ENCODE results near the gene DMXL1.

DNA sequence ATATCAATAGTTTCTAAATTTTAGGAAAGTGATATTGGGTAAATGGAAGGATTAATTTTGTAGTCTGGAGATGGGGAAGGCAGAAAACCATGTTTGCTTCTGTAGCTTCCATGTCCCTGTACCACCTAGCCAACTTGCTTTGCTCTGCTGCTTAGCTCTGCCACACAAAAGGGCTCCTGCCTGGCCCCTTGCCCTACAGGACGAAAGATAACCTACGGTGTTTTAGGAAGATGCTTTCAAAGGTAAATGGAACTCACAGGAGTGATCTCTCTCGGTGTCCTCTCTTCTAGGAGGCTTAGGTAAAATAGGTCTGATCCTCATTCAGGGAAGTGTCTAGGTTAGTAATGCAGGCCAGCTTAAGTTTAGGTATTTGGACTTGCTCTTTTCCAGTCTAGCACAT lies 37.8 kb upstream of the DMXL1 start:
- TF ChIP-seq, protein P1, sequence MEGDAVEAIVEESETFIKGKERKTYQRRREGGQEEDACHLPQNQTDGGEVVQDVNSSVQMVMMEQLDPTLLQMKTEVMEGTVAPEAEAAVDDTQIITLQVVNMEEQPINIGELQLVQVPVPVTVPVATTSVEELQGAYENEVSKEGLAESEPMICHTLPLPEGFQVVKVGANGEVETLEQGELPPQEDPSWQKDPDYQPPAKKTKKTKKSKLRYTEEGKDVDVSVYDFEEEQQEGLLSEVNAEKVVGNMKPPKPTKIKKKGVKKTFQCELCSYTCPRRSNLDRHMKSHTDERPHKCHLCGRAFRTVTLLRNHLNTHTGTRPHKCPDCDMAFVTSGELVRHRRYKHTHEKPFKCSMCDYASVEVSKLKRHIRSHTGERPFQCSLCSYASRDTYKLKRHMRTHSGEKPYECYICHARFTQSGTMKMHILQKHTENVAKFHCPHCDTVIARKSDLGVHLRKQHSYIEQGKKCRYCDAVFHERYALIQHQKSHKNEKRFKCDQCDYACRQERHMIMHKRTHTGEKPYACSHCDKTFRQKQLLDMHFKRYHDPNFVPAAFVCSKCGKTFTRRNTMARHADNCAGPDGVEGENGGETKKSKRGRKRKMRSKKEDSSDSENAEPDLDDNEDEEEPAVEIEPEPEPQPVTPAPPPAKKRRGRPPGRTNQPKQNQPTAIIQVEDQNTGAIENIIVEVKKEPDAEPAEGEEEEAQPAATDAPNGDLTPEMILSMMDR (IDR thresholded peaks at IDR 0.05; ENCODE audit: low read depth, low read length, missing input control): no peak
- TF ChIP-seq MAX (IDR thresholded peaks at IDR 0.05) (no peak), YY1 (IDR thresholded peaks at IDR 0.05) (no peak), RXRA (IDR thresholded peaks at IDR 0.05) (no peak), GABPA (IDR thresholded peaks at IDR 0.05 in 1 of 2, conservative IDR thresholded peaks at IDR 0.05 in 1 of 2) (no peak), JUND (IDR thresholded peaks at IDR 0.05) (no peak), RAD21 (IDR thresholded peaks at IDR 0.05) (no peak), NR2F2 (IDR thresholded peaks at IDR 0.05) (no peak), SP1 (IDR thresholded peaks at IDR 0.05) (no peak), FOXA1 (IDR thresholded peaks at IDR 0.05) (no peak), EGR1 (IDR thresholded peaks at IDR 0.05; ENCODE audit: low read depth in 2 of 2) (no peak)
- TF ChIP-seq, protein P2, sequence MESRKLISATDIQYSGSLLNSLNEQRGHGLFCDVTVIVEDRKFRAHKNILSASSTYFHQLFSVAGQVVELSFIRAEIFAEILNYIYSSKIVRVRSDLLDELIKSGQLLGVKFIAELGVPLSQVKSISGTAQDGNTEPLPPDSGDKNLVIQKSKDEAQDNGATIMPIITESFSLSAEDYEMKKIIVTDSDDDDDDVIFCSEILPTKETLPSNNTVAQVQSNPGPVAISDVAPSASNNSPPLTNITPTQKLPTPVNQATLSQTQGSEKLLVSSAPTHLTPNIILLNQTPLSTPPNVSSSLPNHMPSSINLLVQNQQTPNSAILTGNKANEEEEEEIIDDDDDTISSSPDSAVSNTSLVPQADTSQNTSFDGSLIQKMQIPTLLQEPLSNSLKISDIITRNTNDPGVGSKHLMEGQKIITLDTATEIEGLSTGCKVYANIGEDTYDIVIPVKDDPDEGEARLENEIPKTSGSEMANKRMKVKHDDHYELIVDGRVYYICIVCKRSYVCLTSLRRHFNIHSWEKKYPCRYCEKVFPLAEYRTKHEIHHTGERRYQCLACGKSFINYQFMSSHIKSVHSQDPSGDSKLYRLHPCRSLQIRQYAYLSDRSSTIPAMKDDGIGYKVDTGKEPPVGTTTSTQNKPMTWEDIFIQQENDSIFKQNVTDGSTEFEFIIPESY (IDR thresholded peaks at IDR 0.05): no peak
- TF ChIP-seq, protein P3, sequence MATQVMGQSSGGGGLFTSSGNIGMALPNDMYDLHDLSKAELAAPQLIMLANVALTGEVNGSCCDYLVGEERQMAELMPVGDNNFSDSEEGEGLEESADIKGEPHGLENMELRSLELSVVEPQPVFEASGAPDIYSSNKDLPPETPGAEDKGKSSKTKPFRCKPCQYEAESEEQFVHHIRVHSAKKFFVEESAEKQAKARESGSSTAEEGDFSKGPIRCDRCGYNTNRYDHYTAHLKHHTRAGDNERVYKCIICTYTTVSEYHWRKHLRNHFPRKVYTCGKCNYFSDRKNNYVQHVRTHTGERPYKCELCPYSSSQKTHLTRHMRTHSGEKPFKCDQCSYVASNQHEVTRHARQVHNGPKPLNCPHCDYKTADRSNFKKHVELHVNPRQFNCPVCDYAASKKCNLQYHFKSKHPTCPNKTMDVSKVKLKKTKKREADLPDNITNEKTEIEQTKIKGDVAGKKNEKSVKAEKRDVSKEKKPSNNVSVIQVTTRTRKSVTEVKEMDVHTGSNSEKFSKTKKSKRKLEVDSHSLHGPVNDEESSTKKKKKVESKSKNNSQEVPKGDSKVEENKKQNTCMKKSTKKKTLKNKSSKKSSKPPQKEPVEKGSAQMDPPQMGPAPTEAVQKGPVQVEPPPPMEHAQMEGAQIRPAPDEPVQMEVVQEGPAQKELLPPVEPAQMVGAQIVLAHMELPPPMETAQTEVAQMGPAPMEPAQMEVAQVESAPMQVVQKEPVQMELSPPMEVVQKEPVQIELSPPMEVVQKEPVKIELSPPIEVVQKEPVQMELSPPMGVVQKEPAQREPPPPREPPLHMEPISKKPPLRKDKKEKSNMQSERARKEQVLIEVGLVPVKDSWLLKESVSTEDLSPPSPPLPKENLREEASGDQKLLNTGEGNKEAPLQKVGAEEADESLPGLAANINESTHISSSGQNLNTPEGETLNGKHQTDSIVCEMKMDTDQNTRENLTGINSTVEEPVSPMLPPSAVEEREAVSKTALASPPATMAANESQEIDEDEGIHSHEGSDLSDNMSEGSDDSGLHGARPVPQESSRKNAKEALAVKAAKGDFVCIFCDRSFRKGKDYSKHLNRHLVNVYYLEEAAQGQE (IDR thresholded peaks at IDR 0.05): no peak

Data from liver (tissue), 3 donors.